GM10248 (cell line): Measurements from ENCODE around the gene TGFBR2.

ENCODE experiments used
- CTCF ChIA-PET: fragments of 300-600 bp; sonication (Branson Sonifier 250); formaldehyde crosslinking; extraction: SDS; loops from one replicate; lab custom pipeline; 2021; ENCODE audit warnings: antibody characterized with exemption; lab: Yijun Ruan, JAX
- POLR2A ChIA-PET: fragments of 350-650 bp; sonication (Branson Sonifier 250); formaldehyde crosslinking; extraction: SDS; loops from one replicate; lab custom pipeline; 2020; ENCODE audit warnings: antibody characterized with exemption; lab: Yijun Ruan, JAX
- DNase-seq: peaks from one replicate; pipeline ENCODE4 v3.0.0; 2012; ENCODE audit errors: extremely low spot score
- CTCF ChIP-seq: IDR thresholded peaks from 2 replicates; pipeline ENCODE4 v1.5.1; 2012; ENCODE audit warnings: mild to moderate bottlenecking, low read depth; ENCODE audit errors: extremely low read depth, missing control alignments, control extremely low read depth

Gene TGFBR2

GRCh38 chr3:30682434-30683155, 76.2 kb downstream of the TGFBR2 start:
- no peak for DNase-seq
- ChIA-PET CTCF (interaction anchor here (2.1 kb wide), 1 partner anchor 11 kb away, joined by 11 read pairs; no protein-coding TSS in a partner anchor), POLR2A (no interaction called here)
- TF ChIP-seq CTCF: no peak

GRCh38 chr3:30683769-30684168, 77.4 kb downstream of the TGFBR2 start:
- CTCF ChIA-PET: interaction anchor here (2.1 kb wide), 1 partner anchor 9 kb away, joined by 11 read pairs; no protein-coding TSS in a partner anchor
- no peak for DNase-seq
- POLR2A ChIA-PET: no interaction called here
- no peak for TF ChIP-seq CTCF

- TF ChIP-seq CTCF: no peak
- ChIA-PET POLR2A (no interaction called here), CTCF (no interaction called here)
- no peak for DNase-seq
Measured at GRCh38 chr3:30684356-30684755, 78.0 kb downstream of the TGFBR2 start.

GRCh38 chr3:30685267-30685667, 78.9 kb downstream of the TGFBR2 start:
- ChIA-PET POLR2A (no interaction called here), CTCF (interaction anchor here (1.0 to 1.7 kb wide), 2 partner anchors 8 to 9 kb away, joined by 4 read pairs; no protein-coding TSS in a partner anchor)
- no peak for TF ChIP-seq CTCF
- DNase-seq: no peak

GRCh38 chr3:30686176-30686575, 79.8 kb downstream of the TGFBR2 start:
- ChIA-PET POLR2A (no interaction called here), CTCF (interaction anchor here (1.7 kb wide), 1 partner anchor 8 kb away, joined by 4 read pairs; no protein-coding TSS in a partner anchor)
- no peak for DNase-seq
- TF ChIP-seq CTCF: no peak

GRCh38 chr3:30686799-30687198, 80.4 kb downstream of the TGFBR2 start:
- no peak for DNase-seq
- no peak for TF ChIP-seq CTCF
- CTCF ChIA-PET: interaction anchor here (1.7 kb wide), 1 partner anchor 8 kb away, joined by 4 read pairs; no protein-coding TSS in a partner anchor
- POLR2A ChIA-PET: no interaction called here
